GM12878 (cell line): ENCODE data around the gene BRAT1. TPM values are rescaled to one million over a fixed set of nuclear protein-coding genes. Genes with fewer than 3 reads are reported as not detected.
A peak's percentile ranks its signal among the peaks of the same experiment; 100 is the strongest.

Source experiments
- ATAC-seq: fragments of 200-7000 bp; cut with Tn5 transposase; 3 replicates; pipeline ENCODE4 v1.9.1; 2020; ENCODE audit warnings: mild to moderate bottlenecking, moderate library complexity
- BruUV-seq: library from RNA; stranded (reverse); fragments of 400-500 nt; replicated peaks from 2 replicates; lab custom pipeline; 2021; lab: Mats Ljungman, UMichigan
- CTCF ChIA-PET: fragments of 300-600 bp; sonication (Branson Sonifier 250); formaldehyde crosslinking; extraction: SDS; loops from one replicate; lab custom pipeline; 2021; ENCODE audit warnings: inconsistent platforms; lab: Yijun Ruan, JAX
- POLR2A ChIA-PET: fragments of 350-600 bp; formaldehyde crosslinking; extraction: SDS; loops from one replicate; lab custom pipeline; 2021; ENCODE audit warnings: inconsistent platforms; lab: Charles Lee
- RAD21 ChIA-PET: fragments of 300-600 bp; sonication (Branson Sonifier 250); formaldehyde crosslinking; loops from one replicate; lab custom pipeline; 2023; ENCODE audit warnings: antibody characterized with exemption; ENCODE audit not compliant: unreplicated experiment; lab: Charles Lee
- SMC1A ChIA-PET: fragments of 300-600 bp; sonication (Branson Sonifier 250); formaldehyde crosslinking; loops from one replicate; lab custom pipeline; 2023; ENCODE audit not compliant: unreplicated experiment, uncharacterized antibody; lab: Charles Lee
- DNase-seq: peaks from one replicate; pipeline ENCODE4 v3.0.0-alpha.2; 2011; ENCODE audit warnings: low read depth, low spot score
- FAIRE-seq: peaks from 3 replicates; lab custom pipeline; 2011; peaks lifted over from hg19 to GRCh38; lab: Jason Lieb, UNC
- H2AFZ ChIP-seq: 2 replicates; pipeline ENCODE4 v1.6.0; 2011; ENCODE audit warnings: low read depth, low read length, control low read depth; ENCODE audit not compliant: control insufficient read depth
- H3K27ac ChIP-seq: 2 replicates; pipeline ENCODE4 v1.5.1; 2011; ENCODE audit warnings: control low read depth; ENCODE audit not compliant: control insufficient read depth, insufficient read depth
- H3K27me3 ChIP-seq, 2 experiments: replicated peaks in 1 of 2; 2 replicates each; pipeline versions ENCODE4 v1.6.0 to v1.6.1; 2011; ENCODE audit warnings: low read length in 1 of 2; ENCODE audit not compliant: control insufficient read depth in 2 of 2, insufficient read depth in 2 of 2
- H3K36me3 ChIP-seq, 2 experiments: 2 replicates each; pipeline ENCODE4 v1.5.1; 2011; ENCODE audit warnings: low read length in 1 of 2; ENCODE audit not compliant: control insufficient read depth in 2 of 2, insufficient read depth in 2 of 2
- H3K4me1 ChIP-seq: 2 replicates; pipeline ENCODE4 v1.6.1; 2011; ENCODE audit warnings: mild to moderate bottlenecking, low read length, moderate library complexity, mixed read lengths; ENCODE audit not compliant: control insufficient read depth, insufficient read depth
- H3K4me2 ChIP-seq: 2 replicates; pipeline ENCODE4 v1.6.0; 2011; ENCODE audit warnings: control low read depth; ENCODE audit not compliant: control insufficient read depth, insufficient read depth
- H3K4me3 ChIP-seq: fragments of 200-600 bp; sonication (generic); 2 replicates; pipeline ENCODE4 v1.5.1; 2016
- H3K79me2 ChIP-seq: 2 replicates; pipeline ENCODE4 v1.6.0; 2011; ENCODE audit warnings: low read length; ENCODE audit not compliant: control insufficient read depth, insufficient read depth
- H3K9ac ChIP-seq: 2 replicates; pipeline ENCODE4 v1.8.0; 2011; ENCODE audit warnings: low read length, control low read depth, mixed read lengths; ENCODE audit not compliant: control insufficient read depth, insufficient read depth
- H3K9me3 ChIP-seq: replicated peaks from 3 replicates; pipeline ENCODE4 v1.5.1; 2011; ENCODE audit warnings: mild to moderate bottlenecking, low read length; ENCODE audit not compliant: control insufficient read depth, insufficient read depth
- H4K20me1 ChIP-seq: 2 replicates; pipeline ENCODE4 v1.6.0; 2011; ENCODE audit not compliant: control insufficient read depth, insufficient read depth
- ASH2L ChIP-seq: fragments of 300-600, 200-600 bp; sonication (generic); IDR thresholded peaks from 2 replicates; pipeline ENCODE4 v1.6.1; 2017; ENCODE audit warnings: low read depth, mild to moderate bottlenecking, borderline replicate concordance
- REST ChIP-seq: IDR thresholded peaks from 2 replicates; pipeline ENCODE4 v1.6.1; 2012; ENCODE audit warnings: mild to moderate bottlenecking, low read depth, low read length
- SIN3A ChIP-seq: IDR thresholded peaks from 2 replicates; pipeline ENCODE4 v1.6.1; 2012; ENCODE audit warnings: low read depth, low read length, improper control_type of control experiment
- TBL1XR1 ChIP-seq: IDR thresholded peaks from 2 replicates; pipeline ENCODE4 v1.6.1; 2012; ENCODE audit warnings: low read depth, low read length, improper control_type of control experiment
- ZNF384 ChIP-seq: IDR thresholded peaks from 2 replicates; pipeline ENCODE4 v1.6.1; 2012; ENCODE audit warnings: low read depth, mild to moderate bottlenecking, low read length, improper control_type of control experiment, borderline replicate concordance
- WGBS: methylation state at CpG from one replicate; pipeline ENCODE4 v1.1.6; 2016; ENCODE audit warnings: low lambda C conversion rate; ENCODE audit not compliant: insufficient replicate concordance, insufficient coverage; ENCODE audit errors: missing lambda C conversion rate; 5-methylcytosine and 5-hydroxymethylcytosine counted together
- in situ Hi-C: fragments of 300-500 bp; cut with MboI; formaldehyde crosslinking; loops from 9 replicates; pipeline ENCODE4 v1.14.3; 2018; ENCODE audit warnings: mixed read lengths
- intact Hi-C: fragments of 100-400 bp; cut with micrococcal nuclease; formaldehyde crosslinking; loops from one replicate; pipeline ENCODE4 v1.14.2; 2022; ENCODE audit not compliant: unreplicated experiment
- polyA plus RNA-seq, 11 experiments: library from polyadenylated mRNA; depleted of rRNA in 4 of 11; unstranded in 6 of 11; stranded (reverse) in 5 of 11; fragments of >200 nt; fragmentation: Nextera tagmentation in 4 of 11; fragmentation: Illumina TruSeq in 1 of 11; extraction: Ambion mirVana in 4 of 11; extraction: Trizol in 1 of 11; gene quantifications; 1 replicate in 1 of 11; 2 replicates in 10 of 11; pipeline versions ENCODE4 v1.2.1 to v1.2.3, GENCODE V29; 2011 to 2016; ENCODE audit warnings: inconsistent platforms in 2 of 11, missing spikeins in 2 of 11, low read depth in 1 of 11
- total RNA-seq, 4 experiments: library from RNA; depleted of rRNA in 3 of 4; stranded (reverse); fragments of >200 nt in 3 of 4; fragmentation: Illumina TruSeq in 1 of 4; extraction: Trizol in 1 of 4; gene quantifications; 2 replicates each; pipeline versions ENCODE4 v1.2.1 to v1.2.3, GENCODE V29; 2013 to 2021

Gene BRAT1
- total and polyA plus RNA-seq, 10 of the 15 experiments (the other 5 are each of a cell fraction or from before 2014, with no cell fraction given), result 0.13 to 53.3 (median 16.0) TPM

- Histone ChIP-seq H3K4me2 (no peak overlapping the region), H3K27ac (no peak overlapping the region), H3K79me2 (peaks cover 18% of the 10 kb centered on the region), H3K27me3 (no peaks in the 10 kb centered on the region), H3K4me3 (no peak overlapping the region), H4K20me1 (no peaks in the 10 kb centered on the region), H3K4me1 (peaks cover 7% of the 10 kb centered on the region), H3K9ac (no peak overlapping the region), H3K36me3 (peaks cover 4 to 6% of the 10 kb centered on the region in 2 experiments), H2AFZ (no peak overlapping the region), H3K9me3 (no peaks in the 10 kb centered on the region)
- ChIA-PET RAD21 (interaction anchor here (0.6 kb wide), 1 partner anchor 15 kb away, joined by 3 read pairs; no protein-coding TSS in a partner anchor), POLR2A (interaction anchor here (0.6 kb wide), 1 partner anchor 15 kb away, joined by 3 read pairs; no protein-coding TSS in a partner anchor), SMC1A (interaction anchor here (0.6 to 1.5 kb wide), 3 partner anchors 21 to 35 kb away, joined by 3 to 7 read pairs (median 3); no protein-coding TSS in a partner anchor), CTCF (interaction anchor here (0.5 to 1.0 kb wide), 3 partner anchors 14 to 203 kb away, joined by 3 read pairs; no protein-coding TSS in a partner anchor)
- in situ Hi-C loops, result no loop called here
- FAIRE-seq, result no peak
- no peak for ATAC-seq
- intact Hi-C loops, result no loop called here
- 98% methylated on average over 6 of the region's 8 CpGs for WGBS
- no peak for TF ChIP-seq ZNF384
- no peak for DNase-seq
- BruUV-seq, result no TSS peak
These were observed 3.9 kb downstream of the BRAT1 start for GRCh38 chr7:2551418-2551817.

DNA sequence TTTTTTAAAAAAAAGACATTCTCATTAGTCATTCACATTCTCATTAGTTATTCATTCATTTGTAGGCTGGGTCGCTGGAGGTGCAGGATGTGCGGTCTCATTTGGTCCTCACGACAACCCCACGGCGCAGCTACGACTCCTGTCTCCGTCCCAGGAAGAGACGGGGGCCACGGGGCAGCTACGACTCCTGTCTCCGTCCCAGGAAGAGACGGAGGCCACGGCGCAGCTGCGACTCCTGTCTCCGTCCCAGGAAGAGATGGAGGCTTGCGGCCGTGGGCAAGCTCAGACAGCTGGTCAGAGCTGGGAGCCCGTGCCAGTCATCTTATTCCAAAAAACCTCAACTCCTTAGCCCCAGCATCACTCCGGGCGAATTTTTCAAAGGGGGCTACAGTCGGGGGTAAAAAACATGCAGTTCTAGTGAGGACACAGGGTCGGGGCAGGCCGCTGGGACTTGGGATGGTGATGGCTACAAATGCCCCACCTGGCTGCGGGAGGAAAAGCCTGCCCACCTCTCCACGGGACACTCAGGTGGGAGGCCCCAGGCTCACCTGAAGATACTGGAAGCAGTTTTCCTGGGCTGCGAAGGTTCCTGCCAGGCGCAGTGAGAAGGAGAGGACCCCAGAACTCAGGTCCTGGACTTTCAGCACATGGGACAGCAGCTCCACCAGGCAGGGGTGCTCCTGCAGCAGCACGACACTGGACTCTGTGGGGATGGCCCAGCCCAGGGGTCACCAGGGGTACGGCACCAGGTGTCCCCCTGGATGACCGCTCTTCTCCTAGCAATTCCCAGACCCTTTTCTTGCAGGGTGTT, 8.3 kb downstream of the BRAT1 start:
- Histone ChIP-seq H4K20me1 (no peaks in the 10 kb centered on the region), H3K27me3 (no peaks in the 10 kb centered on the region), H3K9me3 (no peaks in the 10 kb centered on the region), H3K4me1 (no peaks in the 10 kb centered on the region), H2AFZ (no peak overlapping the region), H3K36me3 (peaks cover 4 to 23% of the 10 kb centered on the region in 2 experiments), H3K9ac (no peak overlapping the region), H3K79me2 (no peaks in the 10 kb centered on the region), H3K4me3 (no peak overlapping the region), H3K27ac (no peak overlapping the region), H3K4me2 (no peak overlapping the region)
- in situ Hi-C loops (no loop called here), intact Hi-C loops (no loop called here)
- ChIA-PET CTCF (no interaction called here), SMC1A (no interaction called here), RAD21 (interaction anchor here (0.6 kb wide), 1 partner anchor 19 kb away, joined by 3 read pairs; no protein-coding TSS in a partner anchor), POLR2A (no interaction called here)
- no TSS peak for BruUV-seq
- ATAC-seq (no peak), DNase-seq (no peak), FAIRE-seq (no peak)
- 97% methylated on average over 31 of the region's 31 CpGs for WGBS
- TF ChIP-seq REST, result peak; percentile 57; the same call in 1 of the 2 replicates
- no peak for TF ChIP-seq TBL1XR1
- no peak for TF ChIP-seq ASH2L
- TF ChIP-seq SIN3A, result no peak
